Psoas muscle (tissue), 8 donors: ENCODE data around the gene NOS2. TPM values are rescaled to one million over a fixed set of nuclear protein-coding genes. Genes with fewer than 3 reads are reported as not detected.
"Not testable (repeated sequence)": the region's sequence is repeated elsewhere in the genome, so short reads cannot be mapped to it uniquely, and the experiment has no call there.

Experiments used
- ATAC-seq, 4 donors: fragments of 200-7000 bp; cut with Tn5 transposase; one replicate each; pipeline ENCODE4 v1.9.1; 2020; ENCODE audit warnings: moderate library complexity in 3 of 4, mild to moderate bottlenecking in 2 of 4
- DNase-seq, 2 donors: peaks; one replicate each; pipeline ENCODE4 v3.0.0-alpha.2; 2020
- H3K27ac ChIP-seq: fragments of 200-600 bp; one replicate; pipeline ENCODE4 v1.8.0; 2022
- H3K27me3 ChIP-seq, 3 donors: fragments of 200-600 bp in 1 of 3; one replicate each; pipeline versions ENCODE4 v1.6.1 to v1.8.0; 2013 to 2022; ENCODE audit warnings: low read length in 2 of 3, mild to moderate bottlenecking in 2 of 3, moderate library complexity in 1 of 3; ENCODE audit not compliant: insufficient read depth in 3 of 3
- H3K36me3 ChIP-seq, 2 donors: fragments of 200-600 bp in 1 of 2; one replicate each; pipeline versions ENCODE4 v1.6.1 to v1.8.0; 2013 to 2022; ENCODE audit warnings: low read depth in 1 of 2, mild to moderate bottlenecking in 1 of 2, moderate library complexity in 1 of 2; ENCODE audit not compliant: insufficient read depth in 1 of 2
- H3K4me1 ChIP-seq: fragments of 200-600 bp; one replicate; pipeline ENCODE4 v1.8.0; 2022
- H3K4me3 ChIP-seq: fragments of 200-600 bp; one replicate; pipeline ENCODE4 v1.8.0; 2022; ENCODE audit warnings: mild to moderate bottlenecking
- H3K9me3 ChIP-seq: fragments of 200-600 bp; one replicate; pipeline ENCODE4 v1.8.0; 2022
- WGBS, 3 donors: extraction: QIAGEN DNeasy Blood & Tissue Kit; methylation state at CpG; one replicate each; pipeline versions ENCODE4 v1.1.6 to v1.1.7; 2013; 5-methylcytosine and 5-hydroxymethylcytosine counted together
- intact Hi-C, 2 donors: fragments of 100-400 bp; cut with DNase I; formaldehyde crosslinking; loops; one replicate each; pipeline versions ENCODE4 v1.11.0 to v1.14.2; 2022
- polyA plus RNA-seq, 3 donors: library from polyadenylated mRNA; stranded (reverse); fragments of 200-250 nt; gene quantifications; one replicate each; pipeline ENCODE4 v1.2.3, GENCODE V29; 2013
- total RNA-seq, 4 donors: library from RNA; stranded (reverse); fragmentation: NEBNext Ultra II Directional in 2 of 4; extraction: Animal tissue kit (Norgen Biotek cat#: 25700) in 2 of 4; gene quantifications; one replicate each; pipeline versions ENCODE4 v1.2.1 to v1.2.4, GENCODE V29; 2021 to 2023
- TF ChIP-seq, protein P1 (sequence below): fragments of 200-600 bp; IDR thresholded peaks from one replicate; pipeline ENCODE4 v1.8.0; 2022; ENCODE audit warnings: antibody characterized with exemption
- donor health status: healthy with polysubstance abuse.
- donor health status: DM: no; HTN: no; CAD: no; lungs with moderate emphysema.
- donor health status: Bipolar disorder and iron deficiency.
- donor health status: healthy.
- donor health status: DM: yes; HTN: yes; CAD: no.
- donor health status: DM: no; HTN: no; CAD: no.
- donor health status: DM: no; HTN: no; CAD: no.
- donor health status: DM: yes; HTN: yes; CAD: no.

The NOS2 gene
- total and polyA plus RNA-seq, 7 donors, result 0.06 to 0.79 (median 0.14) TPM

DNA sequence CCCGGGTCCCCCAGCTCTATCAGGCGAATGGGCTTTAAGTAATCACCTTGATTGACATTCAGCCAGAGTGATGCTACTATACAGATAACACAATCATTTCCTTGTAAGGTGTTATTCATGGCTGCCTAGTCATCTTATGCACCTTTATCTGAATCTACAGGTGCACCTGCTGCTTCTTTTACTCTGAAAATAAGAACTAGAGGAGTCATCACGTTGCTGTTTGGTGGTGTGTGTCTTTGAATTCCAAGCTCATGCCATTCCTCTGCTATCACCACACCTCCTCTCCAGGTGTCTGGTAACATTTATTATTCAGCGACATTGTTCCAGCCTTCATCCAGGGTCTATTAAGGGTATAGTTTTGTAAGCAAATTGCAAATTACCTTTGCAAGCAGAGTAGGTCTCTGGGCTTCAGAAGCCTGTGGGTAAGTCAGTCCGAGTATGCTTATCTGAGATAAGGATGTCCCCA lies 51.9 kb downstream of the NOS2 start:
- DNase-seq (no peak), ATAC-seq (no peak)
- no peaks in the 10 kb centered on the region for H3K4me1 ChIP-seq
- no peak overlapping the region for H3K4me3 ChIP-seq
- no peaks in the 10 kb centered on the region for H3K36me3 ChIP-seq
- H3K27me3 ChIP-seq, result no peaks in the 10 kb centered on the region
- no peaks in the 10 kb centered on the region for H3K9me3 ChIP-seq
- 62 to 69% (median 65%) methylated on average over 5 of the region's 5 CpGs for WGBS, 3 donors
- TF ChIP-seq, protein P1, sequence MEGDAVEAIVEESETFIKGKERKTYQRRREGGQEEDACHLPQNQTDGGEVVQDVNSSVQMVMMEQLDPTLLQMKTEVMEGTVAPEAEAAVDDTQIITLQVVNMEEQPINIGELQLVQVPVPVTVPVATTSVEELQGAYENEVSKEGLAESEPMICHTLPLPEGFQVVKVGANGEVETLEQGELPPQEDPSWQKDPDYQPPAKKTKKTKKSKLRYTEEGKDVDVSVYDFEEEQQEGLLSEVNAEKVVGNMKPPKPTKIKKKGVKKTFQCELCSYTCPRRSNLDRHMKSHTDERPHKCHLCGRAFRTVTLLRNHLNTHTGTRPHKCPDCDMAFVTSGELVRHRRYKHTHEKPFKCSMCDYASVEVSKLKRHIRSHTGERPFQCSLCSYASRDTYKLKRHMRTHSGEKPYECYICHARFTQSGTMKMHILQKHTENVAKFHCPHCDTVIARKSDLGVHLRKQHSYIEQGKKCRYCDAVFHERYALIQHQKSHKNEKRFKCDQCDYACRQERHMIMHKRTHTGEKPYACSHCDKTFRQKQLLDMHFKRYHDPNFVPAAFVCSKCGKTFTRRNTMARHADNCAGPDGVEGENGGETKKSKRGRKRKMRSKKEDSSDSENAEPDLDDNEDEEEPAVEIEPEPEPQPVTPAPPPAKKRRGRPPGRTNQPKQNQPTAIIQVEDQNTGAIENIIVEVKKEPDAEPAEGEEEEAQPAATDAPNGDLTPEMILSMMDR, result no peak
- H3K27ac ChIP-seq, result no peak overlapping the region
- intact Hi-C loops, result no loop called here

DNA sequence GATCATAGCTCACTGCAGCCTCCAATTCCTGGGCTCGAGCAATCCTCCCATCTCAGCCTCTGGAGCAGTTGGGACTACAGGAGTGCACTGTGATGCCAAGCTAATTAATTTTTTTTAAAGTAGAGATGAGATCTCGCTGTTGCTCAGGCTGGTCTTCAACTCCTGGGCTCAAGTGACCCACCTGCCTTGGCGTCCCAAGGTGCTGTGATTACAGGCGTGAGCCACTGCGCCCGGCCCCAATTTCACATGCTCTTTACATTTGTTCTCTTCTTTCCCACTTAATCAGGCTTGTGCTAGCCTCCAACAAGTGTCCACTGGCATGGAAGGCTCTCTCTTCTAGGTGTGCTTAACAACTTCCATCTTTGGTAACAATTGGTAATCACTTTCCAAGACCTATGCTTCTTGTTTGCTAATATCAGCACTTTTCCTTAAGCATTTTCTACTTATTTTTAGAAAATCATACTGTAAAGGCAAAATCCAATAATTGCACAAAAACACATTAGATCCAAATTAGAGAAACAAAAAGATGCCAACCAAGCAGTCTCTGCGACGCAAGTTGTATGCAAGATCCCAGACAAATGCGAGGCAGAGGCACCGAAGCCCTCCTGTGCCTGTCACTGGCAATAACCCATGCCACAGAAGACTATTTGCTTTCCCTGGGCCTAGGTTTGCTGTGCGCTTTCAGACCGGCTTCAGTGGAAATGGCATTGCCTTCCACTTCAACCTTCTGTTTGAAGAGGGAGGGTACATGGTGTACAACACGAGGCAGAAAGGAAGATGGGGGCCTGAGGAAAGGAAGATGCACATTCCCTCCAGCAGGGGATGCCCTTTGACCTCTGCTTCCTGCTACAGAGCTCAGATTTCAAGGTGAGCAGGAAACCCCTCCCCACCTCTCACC lies 52.6 kb downstream of the NOS2 start:
- H3K9me3 ChIP-seq, result no peaks in the 10 kb centered on the region
- no peak overlapping the region for H3K27ac ChIP-seq
- no peak overlapping the region for H3K4me3 ChIP-seq
- TF ChIP-seq, protein P1, result no peak
- no peaks in the 10 kb centered on the region for H3K27me3 ChIP-seq
- H3K36me3 ChIP-seq, result no peaks in the 10 kb centered on the region
- 80 to 86% (median 86%) methylated on average over 13 of the region's 13 CpGs for WGBS, 3 donors
- DNase-seq (no peak), ATAC-seq (no peak)
- intact Hi-C loops, result no loop called here
- H3K4me1 ChIP-seq, result no peaks in the 10 kb centered on the region

DNA sequence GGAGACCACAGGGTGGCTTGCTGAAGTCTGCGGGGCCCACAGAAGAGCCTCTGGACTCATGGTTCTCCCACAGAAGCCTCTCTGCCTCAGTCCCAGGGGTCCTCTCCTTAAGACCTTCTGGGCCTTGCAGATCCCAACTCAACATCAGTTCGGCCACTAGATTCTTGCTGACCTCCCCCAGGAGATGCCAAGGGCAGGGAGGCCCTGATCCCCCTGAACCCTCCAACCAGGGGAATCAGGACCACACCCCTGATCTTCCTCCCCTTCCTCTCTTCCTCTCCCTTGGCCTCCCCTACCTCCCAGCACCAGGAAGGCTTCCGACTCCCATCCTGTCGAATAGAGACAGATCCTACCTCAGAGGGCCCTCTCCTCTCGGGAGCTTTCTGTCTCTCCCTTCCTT lies 53.4 kb downstream of the NOS2 start:
- intact Hi-C loops, result no loop called here
- Histone ChIP-seq H3K27me3 (no peaks in the 10 kb centered on the region), H3K4me3 (no peak overlapping the region), H3K36me3 (no peaks in the 10 kb centered on the region), H3K9me3 (no peaks in the 10 kb centered on the region), H3K4me1 (no peaks in the 10 kb centered on the region), H3K27ac (no peak overlapping the region)
- 88 to 95% (median 90%) methylated on average over 5 of the region's 5 CpGs for WGBS, 3 donors
- DNase-seq, result no peak
- no peak for ATAC-seq
- TF ChIP-seq, protein P1, result no peak

DNA sequence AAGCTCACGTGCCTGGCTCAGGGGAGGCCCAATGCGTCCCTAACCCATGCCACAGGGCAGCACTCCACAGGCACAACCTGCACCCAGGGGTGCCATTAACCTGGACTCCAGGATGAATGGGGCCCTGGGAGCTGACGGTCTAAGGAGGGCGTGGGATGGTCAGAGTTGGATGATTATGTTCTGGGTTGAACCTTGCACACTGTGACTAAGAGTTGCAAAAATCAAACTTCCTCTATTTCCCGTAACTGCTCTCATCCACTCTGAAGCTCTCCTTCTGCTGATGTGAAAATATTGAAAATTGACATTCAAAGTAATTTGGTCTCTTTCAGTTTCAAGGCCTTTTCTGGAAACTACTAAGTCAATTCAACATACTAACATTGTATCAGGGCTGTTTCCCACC lies 54.0 kb downstream of the NOS2 start:
- WGBS, 3 donors, result 88 to 96% (median 94%) methylated on average over 1 to 2 of the region's 5 CpGs
- DNase-seq, H3K27me3 ChIP-seq, ATAC-seq, H3K4me3 ChIP-seq, H3K36me3 ChIP-seq, intact Hi-C loops, H3K9me3 ChIP-seq, H3K27ac ChIP-seq, H3K4me1 ChIP-seq: not testable (repeated sequence)

DNA sequence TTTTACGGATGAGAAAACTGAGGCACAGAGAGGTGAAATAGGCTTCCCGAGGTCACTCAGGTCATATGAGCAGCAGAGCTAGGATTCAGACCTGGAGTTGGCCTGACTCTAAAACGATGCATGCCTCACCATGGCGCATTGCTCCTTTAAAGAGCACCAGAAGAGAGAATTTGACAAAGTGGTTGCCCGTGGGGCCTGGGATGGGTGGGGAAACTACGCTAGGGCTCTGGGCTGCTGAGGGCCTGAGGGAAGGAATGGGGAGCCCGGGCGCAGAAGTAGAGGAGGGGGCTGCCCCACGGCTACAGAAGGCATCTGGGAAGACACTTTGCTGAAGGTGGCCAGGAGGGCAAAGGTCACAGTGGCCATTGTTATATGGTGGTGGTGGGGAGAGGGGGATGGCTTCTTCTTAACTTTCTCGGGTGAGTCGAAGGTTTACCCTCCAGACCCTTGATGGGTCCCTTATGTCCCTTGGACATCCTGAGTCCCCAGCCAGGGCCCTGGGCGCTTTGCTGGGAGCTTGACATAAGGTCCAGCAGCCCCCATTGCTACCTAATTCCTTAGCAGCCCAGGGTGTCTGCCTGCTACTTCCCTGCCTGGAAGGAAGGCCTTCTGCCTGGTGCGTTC lies 55.0 kb downstream of the NOS2 start:
- H3K4me1 ChIP-seq, intact Hi-C loops, H3K27ac ChIP-seq, H3K4me3 ChIP-seq, H3K9me3 ChIP-seq, H3K36me3 ChIP-seq, DNase-seq, ATAC-seq, H3K27me3 ChIP-seq: not testable (repeated sequence)
- WGBS, 3 donors, result 78 to 92% (median 84%) methylated on average over 11 to 13 of the region's 13 CpGs
